H1 (cell line): ENCODE measurements around the gene RNGTT. TPM values are rescaled to one million over a fixed set of nuclear protein-coding genes. Genes with fewer than 3 reads are reported as not detected.

Source experiments
- EGR1 ChIP-seq: IDR thresholded peaks from 2 replicates; pipeline ENCODE4 v1.6.1; 2011; ENCODE audit warnings: low read depth, low read length, borderline replicate concordance
- GTF2F1 ChIP-seq: IDR thresholded peaks from 2 replicates; pipeline ENCODE4 v1.6.1; 2012; ENCODE audit warnings: low read depth, low read length, improper control_type of control experiment, borderline replicate concordance
- RAD21 ChIP-seq, 2 experiments: IDR thresholded peaks in 1 of 2; conservative IDR thresholded peaks in 1 of 2; 2 replicates each; pipeline ENCODE4 v1.6.1; 2011; ENCODE audit warnings: low read depth in 2 of 2, low read length in 2 of 2, improper control_type of control experiment in 1 of 2, inconsistent platforms in 1 of 2, mild to moderate bottlenecking in 1 of 2, moderate library complexity in 1 of 2
- RXRA ChIP-seq: IDR thresholded peaks from 2 replicates; pipeline ENCODE4 v1.6.1; 2011; ENCODE audit warnings: low read depth, mild to moderate bottlenecking, low read length, moderate library complexity; ENCODE audit not compliant: insufficient read depth
- SUZ12 ChIP-seq: fragments of 200-600 bp; sonication (generic); IDR thresholded peaks from 2 replicates; pipeline ENCODE4 v1.6.1; 2012; ENCODE audit warnings: mild to moderate bottlenecking, inconsistent platforms, low read length, moderate library complexity, mixed read lengths
- TAF7 ChIP-seq: optimal IDR thresholded peaks from 2 replicates; pipeline ENCODE3; 2011; ENCODE audit warnings: low read depth, mild to moderate bottlenecking, inconsistent platforms, low read length, moderate library complexity, borderline replicate concordance
- polyA plus RNA-seq, 7 experiments: library from polyadenylated mRNA; depleted of rRNA in 3 of 7; stranded (reverse) in 5 of 7; unstranded in 2 of 7; fragments of >200 nt in 5 of 7; fragments of 200-250 nt in 2 of 7; gene quantifications; 1 replicate in 5 of 7; 2 replicates in 1 of 7; 4 replicates in 1 of 7; pipeline versions ENCODE4 v1.2.1 to v1.2.3, GENCODE V29; 2011 to 2013; ENCODE audit warnings: missing spikeins in 2 of 7, mixed read lengths in 2 of 7
- total RNA-seq: library from RNA; stranded (reverse); fragmentation: NEBNext Ultra II Directional; extraction: Animal tissue kit (Norgen Biotek cat#: 25700); gene quantifications from 2 replicates; pipeline ENCODE4 v1.2.1, GENCODE V29; 2021
- TF ChIP-seq, protein P1 (sequence below): IDR thresholded peaks from 2 replicates; pipeline ENCODE4 v1.6.1; 2011; ENCODE audit warnings: low read length, improper control_type of control experiment

RNGTT gene
- total and polyA plus RNA-seq, 2 of the 8 experiments (the other 6 are each of a cell fraction or from before 2014, with no cell fraction given), result 3.6 to 21.2 TPM

DNA sequence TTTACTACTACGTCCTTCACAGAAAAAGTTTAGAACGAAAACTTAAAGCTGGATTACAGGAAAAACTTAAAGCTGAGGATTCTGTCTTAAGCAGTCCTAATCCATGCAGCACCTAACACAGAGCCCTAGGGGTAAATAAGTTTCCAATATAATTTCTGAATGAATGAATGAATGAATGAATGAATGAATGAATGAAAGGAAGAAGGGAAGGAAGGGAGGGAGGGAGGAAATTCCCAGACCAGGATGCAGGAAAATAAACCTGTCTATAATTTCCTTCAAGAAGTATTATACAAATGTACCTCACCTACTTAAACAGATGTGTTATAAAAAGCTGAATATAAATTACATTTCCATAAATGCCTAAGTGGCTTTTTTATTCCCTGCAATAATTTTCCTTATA is 83.4 kb downstream of the RNGTT start (continued):
- TF ChIP-seq TAF7 (no peak), RXRA (no peak), RAD21 (IDR thresholded peaks at IDR 0.05 in 1 of 2, conservative IDR thresholded peaks at IDR 0.05 in 1 of 2; ENCODE audit: low read depth in 2 of 2, low read length in 2 of 2) (no peak), EGR1 (no peak), GTF2F1 (no peak), SUZ12 (no peak)
- TF ChIP-seq, protein P1, sequence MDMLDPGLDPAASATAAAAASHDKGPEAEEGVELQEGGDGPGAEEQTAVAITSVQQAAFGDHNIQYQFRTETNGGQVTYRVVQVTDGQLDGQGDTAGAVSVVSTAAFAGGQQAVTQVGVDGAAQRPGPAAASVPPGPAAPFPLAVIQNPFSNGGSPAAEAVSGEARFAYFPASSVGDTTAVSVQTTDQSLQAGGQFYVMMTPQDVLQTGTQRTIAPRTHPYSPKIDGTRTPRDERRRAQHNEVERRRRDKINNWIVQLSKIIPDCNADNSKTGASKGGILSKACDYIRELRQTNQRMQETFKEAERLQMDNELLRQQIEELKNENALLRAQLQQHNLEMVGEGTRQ, result no peak
